ENCODE data around the gene KRTAP13-1. TPM values are rescaled to one million over a fixed set of nuclear protein-coding genes. Genes with fewer than 3 reads are reported as not detected.

KRTAP13-1 gene
- total RNA-seq, 6 experiments from 2014 or later = not detected

DNA sequence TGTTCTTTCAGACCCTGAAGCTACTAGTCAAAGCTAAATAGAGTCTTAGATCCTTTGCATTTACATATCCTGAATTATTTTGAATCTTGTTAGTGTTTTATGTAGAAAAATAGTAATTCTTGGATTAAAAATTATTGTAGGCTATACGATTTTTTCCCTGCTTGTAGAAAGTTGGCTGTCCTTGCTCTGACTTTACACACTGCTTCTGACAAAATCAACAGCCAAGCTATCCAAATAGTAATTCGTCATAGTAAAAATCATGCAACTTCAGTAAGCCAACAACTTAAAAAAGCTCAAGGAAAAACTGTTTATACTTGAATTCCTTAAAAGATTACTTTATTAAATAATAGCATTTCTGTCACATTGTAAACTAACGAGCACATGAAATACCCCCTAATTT lies 39.9 kb upstream of the KRTAP13-1 start:
- Mint-ChIP-seq H3K9me3 (peaks cover 55% of the 10 kb centered on the region), H3K4me1 (ENCODE audit: low read depth) (no peaks in the 10 kb centered on the region), H3K36me3 (ENCODE audit: low read depth) (no peaks in the 10 kb centered on the region), H3K4me3 (no peak overlapping the region), H3K27me3 (ENCODE audit: insufficient read depth) (no peaks in the 10 kb centered on the region), H3K27ac (no peak overlapping the region)
- DNase-seq = no peak
- TF ChIP-seq, protein P1, sequence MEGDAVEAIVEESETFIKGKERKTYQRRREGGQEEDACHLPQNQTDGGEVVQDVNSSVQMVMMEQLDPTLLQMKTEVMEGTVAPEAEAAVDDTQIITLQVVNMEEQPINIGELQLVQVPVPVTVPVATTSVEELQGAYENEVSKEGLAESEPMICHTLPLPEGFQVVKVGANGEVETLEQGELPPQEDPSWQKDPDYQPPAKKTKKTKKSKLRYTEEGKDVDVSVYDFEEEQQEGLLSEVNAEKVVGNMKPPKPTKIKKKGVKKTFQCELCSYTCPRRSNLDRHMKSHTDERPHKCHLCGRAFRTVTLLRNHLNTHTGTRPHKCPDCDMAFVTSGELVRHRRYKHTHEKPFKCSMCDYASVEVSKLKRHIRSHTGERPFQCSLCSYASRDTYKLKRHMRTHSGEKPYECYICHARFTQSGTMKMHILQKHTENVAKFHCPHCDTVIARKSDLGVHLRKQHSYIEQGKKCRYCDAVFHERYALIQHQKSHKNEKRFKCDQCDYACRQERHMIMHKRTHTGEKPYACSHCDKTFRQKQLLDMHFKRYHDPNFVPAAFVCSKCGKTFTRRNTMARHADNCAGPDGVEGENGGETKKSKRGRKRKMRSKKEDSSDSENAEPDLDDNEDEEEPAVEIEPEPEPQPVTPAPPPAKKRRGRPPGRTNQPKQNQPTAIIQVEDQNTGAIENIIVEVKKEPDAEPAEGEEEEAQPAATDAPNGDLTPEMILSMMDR (IDR thresholded peaks at IDR 0.05) = no peak

DNA sequence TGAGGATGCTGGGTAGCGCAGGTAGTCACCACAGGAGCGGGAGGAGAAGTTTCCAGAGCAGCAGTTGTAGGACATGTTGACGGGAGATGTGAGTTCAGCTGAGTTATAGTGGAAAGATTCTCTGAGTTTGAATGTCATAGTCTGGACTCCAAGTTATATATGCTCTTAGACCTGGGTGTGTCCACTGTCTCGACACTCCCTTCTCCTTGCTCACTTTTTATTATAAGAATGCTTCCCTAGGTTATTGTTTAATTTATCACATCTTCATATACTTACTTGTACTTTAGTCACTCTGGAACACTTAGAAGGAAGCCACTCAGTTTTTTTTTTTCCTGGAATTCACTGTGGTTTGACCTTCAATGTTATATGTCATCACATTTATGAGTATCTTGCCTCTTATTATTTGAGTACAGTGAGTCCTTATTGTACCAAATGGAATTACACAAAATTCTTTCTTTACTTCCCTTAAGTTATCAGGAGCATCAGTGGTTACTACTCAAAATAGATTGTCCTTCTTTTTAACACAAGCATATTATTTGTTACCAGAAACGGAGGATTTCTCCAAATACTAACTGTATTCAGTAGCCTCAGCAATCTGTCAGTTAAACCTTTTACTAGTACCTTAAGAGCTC lies 23.6 kb upstream of the KRTAP13-1 start, which contains the start of gene KRTAP13-2:
TSS of gene KRTAP13-2 (minus strand) at position 133 of the 632 bp plus-strand sequence. CDS start at position 75, 58 bp downstream.
- no peaks in the 10 kb centered on the region for H3K4me1 Mint-ChIP-seq (ENCODE audit: low read depth)
- H3K9me3 Mint-ChIP-seq = peaks cover 54% of the 10 kb centered on the region
- H3K27me3 Mint-ChIP-seq (ENCODE audit: insufficient read depth) = no peaks in the 10 kb centered on the region; the same call in 1 of the 2 replicates
- H3K36me3 Mint-ChIP-seq (ENCODE audit: low read depth) = 0 out of 2 replicates have a peak, but pooled peaks cover 6% of the 10 kb centered on the region
- no peak within 1 kb of the TSS for H3K4me3 Mint-ChIP-seq
- TF ChIP-seq, protein P1 (IDR thresholded peaks at IDR 0.05) = no peak
- no peak within 1 kb of the TSS for H3K27ac Mint-ChIP-seq
- DNase-seq = no peak

DNA sequence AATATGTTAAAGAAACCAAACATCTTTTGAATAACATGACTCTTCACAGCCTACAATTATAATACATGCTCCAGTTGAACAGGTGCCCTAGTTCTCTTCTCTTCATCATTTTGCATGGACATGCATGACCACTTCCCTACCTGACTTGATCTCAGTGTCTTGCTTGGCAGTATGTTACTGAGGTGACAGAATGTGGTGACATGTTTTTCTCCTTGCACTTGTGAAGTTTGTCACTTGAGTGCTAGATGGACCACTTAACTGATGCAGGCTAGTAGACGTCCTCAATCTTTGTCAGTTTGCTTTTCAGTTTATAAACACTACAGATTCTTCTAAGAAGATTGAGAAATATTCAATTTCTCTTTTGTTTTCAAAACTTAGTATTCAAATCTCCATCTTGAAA lies 13.6 kb upstream of the KRTAP13-1 start:
- no peak overlapping the region for H3K4me3 Mint-ChIP-seq
- no peak for DNase-seq
- H3K36me3 Mint-ChIP-seq (ENCODE audit: low read depth) = peaks cover 11% of the 10 kb centered on the region; the same call in 1 of the 2 replicates
- H3K27me3 Mint-ChIP-seq (ENCODE audit: insufficient read depth) = no peaks in the 10 kb centered on the region
- TF ChIP-seq, protein P1 (IDR thresholded peaks at IDR 0.05) = no peak
- H3K9me3 Mint-ChIP-seq = peaks cover 70% of the 10 kb centered on the region
- H3K4me1 Mint-ChIP-seq (ENCODE audit: low read depth) = no peaks in the 10 kb centered on the region
- no peak overlapping the region for H3K27ac Mint-ChIP-seq

DNA sequence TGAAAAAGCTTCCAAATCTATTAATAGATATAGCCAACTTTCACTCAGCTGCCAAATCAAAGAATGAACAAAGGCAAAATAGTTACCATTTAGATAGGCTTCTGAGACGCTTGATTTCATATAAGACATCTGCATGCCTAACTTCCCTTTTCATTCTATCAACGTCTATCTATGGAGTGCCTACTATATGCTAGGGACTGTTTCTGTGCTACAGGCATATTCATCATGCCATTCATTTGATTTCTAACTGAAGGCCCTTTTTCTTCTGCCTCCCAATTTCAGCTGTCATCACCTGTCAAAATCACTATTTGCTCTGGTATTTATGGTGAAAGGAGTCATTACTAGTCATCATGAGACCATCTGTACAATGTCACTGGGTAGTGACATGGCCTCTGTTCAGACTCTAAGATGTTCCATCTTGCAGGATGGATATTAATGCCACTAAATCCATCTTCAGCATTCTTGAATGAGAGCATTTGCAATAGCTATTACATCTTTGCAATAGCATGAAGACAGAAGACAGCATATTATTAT lies 4.3 kb upstream of the KRTAP13-1 start:
- no peak overlapping the region for H3K4me3 Mint-ChIP-seq
- peaks cover 71% of the 10 kb centered on the region for H3K9me3 Mint-ChIP-seq
- no peaks in the 10 kb centered on the region; the same call in 1 of the 2 replicates for H3K27me3 Mint-ChIP-seq (ENCODE audit: insufficient read depth)
- H3K27ac Mint-ChIP-seq = no peak overlapping the region
- no peak for DNase-seq
- peaks cover 9% of the 10 kb centered on the region for H3K36me3 Mint-ChIP-seq (ENCODE audit: low read depth)
- TF ChIP-seq, protein P1 (IDR thresholded peaks at IDR 0.05) = no peak
- no peaks in the 10 kb centered on the region for H3K4me1 Mint-ChIP-seq (ENCODE audit: low read depth)

DNA sequence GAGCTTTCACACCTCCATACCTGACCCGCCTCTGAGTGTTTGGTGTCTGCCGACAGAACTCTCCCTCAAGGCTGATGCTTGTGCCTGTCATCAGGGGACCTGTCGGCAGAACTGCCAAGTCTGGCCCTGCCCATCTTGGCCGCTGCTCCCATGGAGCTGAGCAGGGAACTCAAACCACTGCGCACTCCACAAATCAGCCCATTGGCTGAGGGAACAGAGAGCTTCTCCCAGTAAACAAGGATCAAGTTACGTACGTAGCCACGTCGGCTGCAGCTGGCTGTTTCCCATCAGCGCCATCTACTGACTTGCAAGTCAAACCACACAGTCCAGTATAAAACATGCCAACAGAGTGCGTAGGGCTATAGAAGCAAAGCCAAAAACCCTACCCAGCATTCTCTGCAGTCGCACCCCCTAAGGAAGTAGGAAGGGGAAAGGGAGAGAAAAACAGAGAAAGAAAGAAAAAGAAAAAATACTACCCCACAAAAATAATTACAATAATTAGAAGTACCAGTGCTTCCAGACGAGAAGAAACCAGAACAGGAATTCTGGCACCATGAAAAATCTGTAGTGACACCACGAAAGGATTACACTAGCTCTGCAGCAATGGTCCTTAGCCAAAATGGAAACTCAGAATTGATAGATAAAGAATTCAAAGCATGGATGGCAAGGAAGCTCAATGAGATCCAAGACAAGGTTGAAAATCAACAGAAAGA lies 13.1 kb downstream of the KRTAP13-1 start:
- Mint-ChIP-seq H3K4me3 (no peak overlapping the region), H3K9me3 (peaks cover 57% of the 10 kb centered on the region), H3K27ac (no peak overlapping the region), H3K4me1 (ENCODE audit: low read depth) (no peaks in the 10 kb centered on the region), H3K36me3 (ENCODE audit: low read depth) (0 out of 2 replicates have a peak, but pooled peaks cover 4% of the 10 kb centered on the region), H3K27me3 (ENCODE audit: insufficient read depth) (0 out of 2 replicates have a peak, but pooled peaks cover 2% of the 10 kb centered on the region)
- TF ChIP-seq, protein P1 (IDR thresholded peaks at IDR 0.05) = 0 out of 2 replicates have a peak, but pooled peaks have one; percentile 10
- DNase-seq = no peak

Data from HFFc6 (cell line).